GM19372 (cell line): Measurements from ENCODE around the gene MYL5.
"Not testable (repeated sequence)": the region's sequence is repeated elsewhere in the genome, so short reads cannot be mapped to it uniquely, and the experiment has no call there.

Experiments used
- ATAC-seq: cut with Tn5 transposase; IDR thresholded peaks from one replicate; pipeline ENCODE4 v1.9.1; 2021; ENCODE audit warnings: mild to moderate bottlenecking, low read depth, moderate library complexity; ENCODE audit not compliant: unreplicated experiment

The MYL5 gene

DNA sequence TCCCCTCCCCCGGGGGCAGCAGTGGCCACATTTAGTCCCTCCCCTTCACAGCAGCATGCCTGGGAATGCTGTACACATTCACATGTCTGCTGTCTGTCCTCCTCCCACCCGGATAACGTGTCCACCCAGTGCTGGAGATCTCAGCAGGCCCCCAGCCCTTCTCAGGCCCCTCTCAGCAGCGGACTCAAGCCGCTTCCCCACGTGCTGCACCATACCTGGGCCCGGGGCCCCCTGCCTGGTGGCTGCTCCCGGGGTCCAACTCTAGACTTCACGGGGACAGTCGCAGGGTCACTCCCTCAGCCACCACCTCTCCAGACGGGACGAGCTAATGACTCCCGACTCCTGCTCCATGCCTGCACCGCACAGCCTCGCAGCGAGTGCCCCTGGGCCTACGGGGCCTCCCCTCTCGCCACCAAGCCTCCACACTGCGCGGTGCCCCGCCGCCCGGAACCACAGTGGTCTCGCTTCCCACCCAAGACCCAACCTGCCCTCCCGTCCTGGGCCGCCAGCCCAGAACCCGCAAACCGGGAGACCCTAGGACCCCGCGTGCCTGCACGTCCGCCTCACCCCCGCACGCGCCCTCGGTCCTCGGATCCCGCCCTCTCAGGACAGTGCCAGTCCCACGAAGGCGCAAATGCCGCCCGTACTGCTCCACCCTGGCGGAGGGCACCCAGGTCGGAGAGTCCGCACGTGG, 30.0 kb downstream of the MYL5 start:
- ATAC-seq, result no peak

DNA sequence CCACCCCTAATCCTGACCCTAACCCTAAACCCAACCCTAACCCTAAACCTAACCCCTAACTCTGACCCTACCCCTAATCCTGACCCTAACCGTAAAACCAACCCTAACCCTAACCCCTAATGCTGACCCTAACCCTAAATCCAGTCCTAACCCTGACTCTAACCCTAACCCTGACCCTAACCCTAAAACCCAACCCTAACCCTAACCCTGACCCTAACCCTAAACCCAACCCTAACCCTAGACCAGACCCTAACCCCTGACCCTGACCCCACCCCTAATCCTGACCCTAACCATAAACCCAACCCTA, 30.6 kb downstream of the MYL5 start:
- ATAC-seq, result no peak

DNA sequence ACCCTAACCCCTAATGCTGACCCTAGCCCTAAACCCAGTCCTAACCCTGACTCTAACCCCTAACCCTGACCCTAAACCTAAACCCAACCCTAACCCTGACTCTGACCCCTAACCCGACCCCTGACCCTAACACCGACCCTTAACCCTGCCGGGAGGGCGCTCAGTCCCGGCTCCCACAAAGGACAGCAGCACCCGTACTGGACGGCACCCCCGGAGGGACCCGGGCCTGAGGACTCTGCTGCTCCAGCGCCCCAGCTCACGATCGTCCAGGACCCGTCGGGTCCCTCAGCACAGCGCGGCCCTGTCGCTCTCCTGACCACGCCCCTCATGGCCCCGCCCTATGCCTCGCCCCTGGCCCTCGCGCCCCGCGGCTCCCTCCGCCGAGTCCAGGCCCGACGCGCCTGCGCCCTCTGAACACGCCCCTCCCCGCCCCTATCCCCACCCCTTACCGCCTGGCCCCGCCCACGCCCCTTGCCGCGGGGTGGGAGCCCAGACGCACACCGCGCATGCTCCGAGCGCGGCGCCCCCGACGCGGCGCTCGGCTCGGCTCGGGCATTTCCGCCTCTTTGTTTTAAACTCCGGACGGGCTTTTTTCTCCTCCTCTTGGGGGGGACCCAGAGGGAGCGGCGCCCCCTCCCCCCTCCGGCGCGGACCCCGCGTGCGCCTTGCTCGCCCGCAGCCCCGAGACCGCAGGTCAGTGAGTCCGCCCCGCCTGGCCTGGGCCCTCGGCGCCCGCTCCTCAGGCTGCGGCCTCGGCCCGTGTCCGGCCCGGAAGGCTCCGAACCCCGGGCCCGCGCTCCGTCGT, 31.1 kb downstream of the MYL5 start, which contains the start of gene PCGF3:
Gene PCGF3 (plus strand): TSS at position 555 of the 805 bp plus-strand sequence. CDS start 27,849 bp downstream, outside the sequence.
- ATAC-seq, result peak; percentile 93

DNA sequence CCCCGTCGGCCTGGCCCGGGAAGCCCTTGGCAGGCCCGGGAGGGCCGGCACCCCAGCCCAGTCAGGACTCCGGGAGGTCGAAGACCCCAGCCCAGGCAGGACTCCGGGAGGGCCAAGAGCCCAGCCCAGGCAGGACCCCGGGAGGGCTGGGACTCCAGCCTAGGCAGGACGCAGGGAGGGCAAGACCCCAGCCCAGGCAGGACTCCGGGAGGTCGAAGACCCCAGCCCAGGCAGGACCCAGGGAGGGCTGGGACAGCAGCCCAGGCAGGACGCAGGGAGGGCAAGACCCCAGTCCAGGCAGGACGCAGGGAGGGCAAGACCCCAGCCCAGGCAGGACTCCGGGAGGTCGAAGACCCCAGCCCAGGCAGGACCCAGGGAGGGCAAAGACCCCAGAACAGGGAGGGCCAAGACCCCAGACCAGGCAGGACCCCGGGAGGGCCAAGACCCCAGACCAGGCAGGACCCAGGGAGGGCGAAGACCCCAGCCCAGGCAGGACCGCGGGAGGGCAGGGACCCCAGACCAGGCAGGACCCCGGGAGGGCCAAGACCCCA, 31.8 kb downstream of the MYL5 start:
- ATAC-seq, result not testable (repeated sequence)

DNA sequence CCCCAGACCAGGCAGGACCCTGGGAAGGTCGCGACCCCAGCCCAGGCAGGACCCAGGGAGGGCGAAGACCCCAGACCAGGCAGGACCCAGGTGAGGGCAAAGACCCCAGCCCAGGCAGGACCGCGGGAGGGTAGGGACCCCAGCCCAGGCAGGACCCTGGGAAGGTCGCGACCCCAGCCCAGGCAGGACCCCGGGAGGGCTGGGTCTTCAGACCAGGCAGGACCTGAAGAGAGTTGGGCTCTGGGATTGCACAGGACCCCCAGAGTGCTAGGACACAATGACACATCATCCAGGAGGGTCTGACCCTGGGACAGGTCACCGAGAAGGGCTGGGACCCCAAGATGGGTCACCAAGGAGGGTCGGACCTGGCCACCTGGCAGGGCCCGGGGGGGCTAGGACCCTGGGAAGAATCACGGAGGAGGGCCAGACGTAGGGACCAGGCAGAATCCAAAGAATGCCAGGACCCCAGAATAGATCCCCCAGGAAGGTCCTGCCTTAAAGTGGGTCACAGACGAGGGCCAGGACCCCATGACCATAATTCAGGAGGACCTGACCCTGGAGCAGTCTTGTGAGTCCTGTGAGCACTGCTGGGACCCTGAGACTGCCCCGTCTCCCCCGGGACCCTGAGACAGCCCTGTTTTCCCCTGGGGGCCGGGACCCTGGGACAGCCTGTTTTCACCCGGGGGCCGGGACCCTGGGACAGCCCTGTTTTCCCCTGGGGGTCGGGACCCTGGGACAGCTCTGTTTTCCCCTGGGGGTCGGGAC, 32.7 kb downstream of the MYL5 start:
- ATAC-seq, result no peak

DNA sequence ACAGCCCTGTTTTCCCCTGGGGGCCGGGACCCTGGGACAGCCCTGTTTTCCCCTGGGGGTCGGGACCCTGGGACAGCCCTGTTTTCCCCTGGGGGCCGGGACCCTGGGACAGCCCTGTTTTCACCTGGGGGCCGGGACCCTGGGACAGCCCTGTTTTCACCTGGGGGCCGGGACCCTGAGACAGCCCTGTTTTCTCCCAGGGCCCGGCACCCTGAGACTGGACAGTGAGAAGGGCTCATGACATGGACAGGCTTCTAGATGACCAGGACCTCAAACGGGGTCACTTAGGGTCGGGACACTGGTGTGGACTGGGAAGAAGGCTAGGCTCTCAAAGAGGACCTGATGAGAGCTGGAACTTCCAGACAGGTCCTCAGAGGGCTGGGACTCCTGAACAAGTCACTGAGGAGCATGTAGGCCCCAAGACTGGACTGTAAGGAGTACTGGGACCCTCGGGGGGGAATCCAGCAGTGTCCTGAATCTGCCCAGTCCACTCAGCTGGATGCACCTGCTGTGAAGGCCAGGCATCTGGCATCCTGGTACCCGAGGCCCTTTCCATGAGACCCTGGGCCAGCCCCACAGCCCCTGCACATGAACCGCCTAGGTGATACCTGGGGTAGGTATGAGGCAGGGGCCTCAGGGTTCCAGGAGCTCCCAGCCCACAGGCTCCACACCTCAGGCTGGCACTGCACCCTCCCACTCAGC, 33.7 kb downstream of the MYL5 start:
- no peak for ATAC-seq

DNA sequence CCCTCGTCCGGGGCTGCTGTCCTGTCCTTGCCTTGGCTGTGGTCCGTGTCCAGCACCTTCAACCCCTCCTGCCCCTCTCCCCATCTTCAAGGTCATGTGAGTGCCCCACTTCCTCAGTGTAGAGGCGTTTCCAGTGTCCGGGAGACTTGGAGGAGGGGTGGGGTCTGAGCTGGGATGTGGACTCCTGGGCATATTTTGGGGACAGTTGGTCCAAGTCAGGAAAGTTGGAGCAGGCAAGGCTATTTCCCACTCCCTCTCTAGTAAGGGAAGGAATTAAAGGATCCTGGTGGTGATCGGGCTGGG, 34.2 kb downstream of the MYL5 start:
- ATAC-seq, result no peak

DNA sequence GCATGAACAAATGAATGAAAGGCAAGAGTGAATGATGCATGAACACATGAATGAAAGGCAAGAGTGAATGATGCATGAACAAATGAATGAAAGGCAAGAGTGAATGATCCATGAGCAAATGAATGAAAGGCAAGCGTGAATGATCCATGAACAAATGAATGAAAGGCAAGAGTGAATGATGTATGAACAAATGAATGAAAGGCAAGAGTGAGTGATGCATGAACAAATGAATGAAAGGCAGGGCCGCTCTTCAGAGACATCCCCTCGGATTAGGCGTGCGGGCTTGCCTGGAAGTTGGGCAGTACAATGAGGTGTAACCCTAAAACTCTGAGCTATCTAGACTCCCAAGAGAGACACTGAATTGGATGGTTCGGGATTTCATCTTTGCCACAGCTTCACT, 35.0 kb downstream of the MYL5 start:
- no peak for ATAC-seq

DNA sequence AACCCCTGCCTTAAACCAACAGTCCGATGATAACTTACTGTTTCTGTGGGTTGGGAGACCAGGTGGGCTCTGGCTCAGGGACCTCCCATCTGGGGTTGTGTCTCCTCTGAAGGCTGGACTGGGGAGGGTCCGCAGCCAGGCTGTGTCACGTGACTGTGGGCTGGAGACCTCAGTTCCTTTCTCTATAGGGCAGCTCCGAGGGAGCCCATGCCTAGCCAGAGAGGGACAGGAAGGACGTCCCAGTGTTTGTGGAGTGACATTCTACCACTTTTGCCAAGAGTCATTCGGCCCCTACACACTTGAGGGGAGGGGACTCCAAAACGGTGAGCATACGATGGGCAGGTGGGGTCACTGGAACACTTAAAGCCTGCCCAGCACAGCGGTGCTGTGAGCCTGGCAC, 35.8 kb downstream of the MYL5 start:
- no peak for ATAC-seq

DNA sequence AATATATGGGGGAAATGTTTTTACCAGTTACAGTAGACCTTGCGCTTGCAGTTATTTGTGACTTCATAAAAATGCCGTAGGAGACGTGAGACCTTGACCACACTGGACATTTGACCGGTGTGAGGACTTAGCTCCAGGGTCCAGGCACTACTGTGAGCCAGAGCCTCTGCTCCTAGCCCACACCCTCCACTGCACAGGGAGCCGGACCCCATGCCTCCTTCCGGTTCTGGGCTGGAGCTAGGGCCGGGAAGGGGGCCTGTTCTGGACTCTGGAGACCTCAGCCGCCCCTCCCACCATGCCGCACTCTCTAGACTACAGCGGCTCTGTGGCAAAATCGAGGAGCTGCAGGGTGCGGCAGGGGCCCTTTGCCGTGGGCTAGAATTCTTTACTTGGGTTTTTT, 36.6 kb downstream of the MYL5 start:
- no peak for ATAC-seq

DNA sequence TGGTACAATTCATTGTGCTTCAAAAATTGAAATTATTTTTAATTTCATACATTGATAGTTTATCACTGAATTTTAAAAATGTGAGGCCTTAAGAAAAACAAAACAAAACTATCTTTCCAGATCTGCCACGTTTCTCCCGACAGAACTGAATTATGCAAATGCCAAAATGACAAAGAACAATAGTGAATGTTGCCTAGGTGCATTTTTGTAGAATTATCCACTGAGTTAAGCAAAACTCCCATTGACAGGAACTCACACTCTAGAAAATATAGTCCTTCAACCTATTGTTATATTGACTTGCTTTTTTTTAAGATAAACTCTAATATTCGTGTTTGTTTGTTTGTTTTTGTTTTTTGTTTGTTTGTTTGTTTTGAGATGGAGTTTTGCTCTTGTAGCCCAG, 37.8 kb downstream of the MYL5 start:
- ATAC-seq, result no peak

DNA sequence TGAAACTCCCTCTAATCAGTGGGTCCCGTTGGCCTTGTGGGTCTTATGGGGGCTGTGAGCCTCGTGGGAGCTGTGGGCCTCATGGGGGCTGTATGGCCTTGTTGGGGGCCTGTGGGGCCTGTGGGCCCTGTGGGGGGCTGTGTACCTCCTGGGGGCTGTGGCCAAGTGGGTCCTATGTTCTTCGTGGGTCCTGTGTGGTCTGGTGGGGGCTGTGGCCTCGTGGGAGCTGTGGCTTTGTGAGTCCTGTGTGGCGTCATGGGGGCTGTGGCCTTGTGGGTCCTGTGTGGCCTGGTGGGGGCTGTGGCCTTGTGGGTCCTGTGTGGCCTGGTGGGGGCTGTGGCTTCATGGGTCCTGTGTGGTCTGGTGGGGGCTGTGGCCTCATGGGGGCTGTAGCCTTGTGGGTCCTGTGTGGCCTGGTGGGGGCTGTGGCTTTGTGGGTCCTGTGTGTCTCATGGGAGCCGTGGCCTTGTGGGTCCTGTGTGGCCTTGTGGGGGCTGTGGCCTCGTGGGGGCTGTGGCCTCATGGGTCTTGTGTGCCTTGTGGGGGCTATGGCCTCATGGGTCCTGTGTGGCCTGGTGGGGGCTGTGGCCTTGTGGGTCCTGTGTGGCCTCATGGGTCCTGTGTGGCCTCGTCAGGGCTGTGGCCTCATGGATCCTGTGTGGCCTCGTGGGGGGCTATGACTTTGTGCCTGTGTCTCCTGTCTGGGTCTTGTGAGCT, 38.7 kb downstream of the MYL5 start:
- no peak for ATAC-seq

DNA sequence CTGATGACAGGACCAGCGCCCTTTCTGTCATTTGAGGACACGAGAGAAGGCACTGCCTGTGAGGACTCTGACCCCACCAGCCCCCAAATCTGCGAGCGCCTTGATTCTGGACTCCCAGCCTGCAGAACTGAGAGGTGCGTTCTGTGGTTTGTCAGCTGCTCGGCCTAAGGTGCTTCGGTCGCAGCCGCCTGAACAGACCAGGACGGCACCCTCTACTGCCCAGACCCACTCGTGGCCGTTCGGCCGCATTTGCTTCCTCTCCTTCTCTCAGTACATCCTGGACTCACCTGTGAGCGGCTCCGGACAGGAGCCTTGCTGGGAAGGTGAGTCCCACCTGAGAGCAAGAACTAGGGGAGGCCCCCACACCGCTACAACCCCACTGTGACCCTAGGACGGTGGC, 39.7 kb downstream of the MYL5 start:
- no peak for ATAC-seq

DNA sequence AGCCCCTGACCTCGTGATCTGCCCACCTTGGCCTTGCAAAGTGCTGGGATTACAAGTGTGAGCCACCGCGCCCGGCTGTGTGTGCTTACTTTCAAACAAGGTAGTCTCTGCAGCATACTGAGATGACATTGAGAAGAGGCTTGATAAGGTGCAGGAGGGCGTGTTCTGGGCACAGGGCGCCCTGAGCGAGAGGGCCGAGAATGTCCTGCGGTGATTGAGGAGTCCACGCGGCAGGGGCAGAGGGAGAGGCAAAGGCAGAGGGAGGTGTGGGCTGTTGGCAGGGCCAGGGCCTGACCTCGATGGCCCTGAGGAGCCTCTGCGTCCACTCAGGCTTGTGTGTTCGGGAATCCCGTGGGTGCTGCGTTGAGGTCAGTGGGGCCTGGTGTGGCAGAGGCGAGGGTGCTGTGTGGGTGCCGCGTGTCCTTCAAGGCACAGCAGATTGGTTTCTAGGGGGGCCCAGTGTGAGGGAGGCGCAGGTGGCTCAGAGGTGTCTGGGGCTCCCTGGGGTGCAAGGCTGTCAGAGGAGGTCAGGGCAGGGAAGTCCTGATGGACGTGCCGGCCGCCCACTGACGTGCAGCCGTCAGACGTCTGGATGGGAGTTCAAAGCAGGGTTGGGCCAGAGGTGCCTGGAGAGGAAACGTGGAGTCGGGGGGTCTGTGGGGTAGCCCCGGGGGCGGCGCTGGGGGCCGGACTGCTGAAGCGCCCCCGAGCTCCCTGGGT, 43.4 kb downstream of the MYL5 start:
- no peak for ATAC-seq

DNA sequence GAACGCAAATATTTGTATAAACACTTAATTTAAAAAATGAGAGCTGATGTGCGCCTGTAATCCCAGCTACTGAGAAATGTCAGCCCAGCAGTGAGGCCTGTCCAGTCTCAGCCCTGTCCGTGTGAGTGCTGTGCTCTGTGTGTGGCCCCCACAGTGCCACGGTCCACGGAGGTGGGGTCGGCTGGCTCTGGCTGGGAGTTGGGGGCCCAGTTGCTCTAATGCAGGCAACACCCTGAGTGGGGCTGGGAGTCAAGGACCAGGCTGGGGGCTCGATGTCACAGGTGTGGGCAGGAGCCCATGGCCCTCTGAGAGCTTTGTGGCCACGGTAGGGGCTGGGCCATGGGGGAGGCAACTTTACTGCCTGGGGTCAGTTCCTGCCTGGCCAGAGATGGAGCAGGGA, 44.1 kb downstream of the MYL5 start:
- no peak for ATAC-seq

DNA sequence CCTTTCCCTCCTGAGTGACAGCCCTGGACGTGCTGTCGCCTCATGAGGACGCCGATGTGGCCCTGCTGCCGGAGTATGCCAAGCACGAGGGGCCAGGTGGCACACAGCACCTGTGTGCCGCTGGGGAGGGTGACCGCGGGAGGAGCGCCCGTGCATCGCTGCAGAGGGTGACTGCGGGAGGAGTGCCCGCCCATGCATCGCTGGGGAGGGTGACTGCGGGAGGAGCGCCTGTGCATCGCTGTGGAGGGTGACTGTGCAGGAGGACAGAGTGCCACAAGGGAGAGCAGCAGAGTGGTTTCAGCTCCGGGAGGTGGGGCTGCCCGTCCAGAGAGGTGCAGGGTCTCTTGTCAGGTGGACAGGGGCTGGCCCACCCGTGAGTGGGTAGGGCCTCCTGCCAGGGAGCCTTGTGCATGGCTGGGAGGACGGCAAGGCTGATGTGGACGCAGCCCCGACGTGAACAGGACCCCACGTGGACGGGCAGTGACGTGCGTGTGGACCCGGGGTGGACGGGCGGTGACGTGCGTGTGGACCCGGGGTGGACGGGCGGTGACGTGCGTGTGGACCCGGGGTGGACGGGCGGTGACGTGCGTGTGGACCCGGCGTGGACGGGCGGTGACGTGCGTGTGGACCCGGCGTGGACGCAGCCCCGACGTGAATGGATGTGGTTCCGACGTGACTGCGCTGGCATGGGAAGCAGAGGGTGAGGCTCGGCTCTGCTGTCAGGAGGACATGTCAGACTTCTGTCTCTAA, 45.9 kb downstream of the MYL5 start:
- no peak for ATAC-seq

DNA sequence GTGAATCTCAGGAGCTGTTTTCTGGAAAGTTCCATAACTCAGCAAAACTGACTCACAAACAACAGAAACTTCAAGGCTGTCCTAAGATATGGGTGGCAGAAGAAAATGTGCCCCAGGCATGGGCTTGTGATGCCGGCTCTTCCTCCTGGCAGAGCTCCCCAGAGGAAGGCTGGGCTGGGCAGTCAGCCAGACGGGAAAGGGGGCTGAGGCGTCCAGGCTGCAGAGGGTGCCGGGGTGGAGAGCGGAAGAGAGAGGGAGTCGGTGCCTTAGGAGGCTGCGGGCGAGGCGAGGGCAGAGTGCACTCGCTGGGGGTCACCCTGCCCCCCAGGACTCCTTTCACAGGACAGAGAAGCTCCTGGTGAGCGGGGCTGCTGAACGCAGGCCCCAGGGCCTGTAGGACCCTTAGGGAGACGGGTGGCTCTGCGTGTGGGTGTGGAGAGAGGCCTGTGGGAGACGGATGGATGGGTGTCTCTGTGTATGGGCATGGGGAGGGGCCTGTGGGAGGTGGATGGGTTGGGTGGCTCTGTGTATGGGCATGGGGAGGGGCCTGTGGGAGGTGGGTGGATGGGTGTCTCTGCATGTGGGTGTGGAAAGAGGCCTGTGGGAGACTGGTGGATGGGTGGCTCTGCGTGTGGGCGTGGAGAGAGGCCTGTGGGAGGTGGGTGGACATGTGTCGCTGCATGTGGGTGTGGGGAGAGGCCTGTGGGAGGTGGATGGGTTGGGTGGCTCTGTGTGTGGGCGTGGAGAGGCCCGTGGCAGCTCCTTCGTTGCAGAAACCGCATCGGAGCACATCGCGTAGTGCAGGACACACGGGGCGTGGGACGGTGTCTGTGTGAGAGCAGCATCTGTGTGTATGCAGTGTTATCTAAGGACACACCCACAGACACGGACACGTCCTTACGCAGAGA, 47.2 kb downstream of the MYL5 start:
- no peak for ATAC-seq
